Fibroblast of skin of left biceps (primary cell): ENCODE results near the gene MAP2K5.

Experiments
- DNase-seq, 2 experiments: peaks; one replicate each; pipeline ENCODE4 v3.0.0-alpha.2; 2013; ENCODE audit warnings: low read depth in 2 of 2

The MAP2K5 gene

GRCh38 chr15:67521783-67522568 is 20.5 kb upstream of the MAP2K5 start:
- no peak for DNase-seq

GRCh38 chr15:67523330-67523729 is 19.2 kb upstream of the MAP2K5 start:
- DNase-seq, result no peak

- no peak for DNase-seq
Measured at GRCh38 chr15:67524235-67524634, 18.3 kb upstream of the MAP2K5 start.

DNA sequence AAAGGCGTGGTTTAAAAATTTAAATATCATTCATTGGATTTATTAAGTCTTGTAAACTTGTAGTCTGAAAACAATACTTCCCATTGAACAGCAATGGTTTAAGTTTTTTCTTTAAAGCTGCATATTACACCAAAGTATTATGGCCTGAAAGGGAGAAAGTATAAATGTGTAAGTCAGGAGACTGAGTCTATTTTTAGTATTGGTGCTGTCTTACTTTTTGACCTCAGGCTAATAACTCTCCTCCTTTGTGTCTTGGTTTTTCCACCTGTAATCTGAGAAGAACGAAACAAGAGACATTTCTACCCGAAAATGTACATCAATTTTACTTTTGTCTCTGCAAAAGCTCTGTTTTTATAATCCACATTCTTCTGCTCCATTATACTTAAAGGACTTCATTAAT is 14.0 kb upstream of the MAP2K5 start:
- DNase-seq, result no peak

- DNase-seq, result peak in 1 of 2 experiments; percentile 65
Measured at GRCh38 chr15:67531379-67531914, 11.1 kb upstream of the MAP2K5 start.

DNA sequence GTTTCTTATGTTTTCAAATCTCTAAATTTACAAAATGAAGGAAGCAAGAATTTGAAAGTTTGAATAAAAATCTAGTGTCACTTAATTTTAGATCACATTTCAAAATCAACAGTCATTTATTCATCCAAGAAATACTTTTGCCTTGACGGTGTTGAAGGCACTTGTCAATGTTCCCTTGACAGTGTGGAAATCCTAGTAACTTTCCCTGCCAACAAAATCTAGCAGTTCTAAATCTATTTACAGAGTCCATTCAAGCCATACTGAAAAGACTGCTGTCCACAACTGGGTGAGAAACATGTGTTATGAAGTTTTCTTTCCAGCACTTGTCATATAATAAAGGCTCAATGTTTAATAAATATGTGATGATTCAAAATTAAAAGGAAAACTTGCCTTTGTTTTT is 8.6 kb upstream of the MAP2K5 start:
- no peak for DNase-seq

GRCh38 chr15:67534360-67534759 is 8.1 kb upstream of the MAP2K5 start:
- no peak for DNase-seq

DNA sequence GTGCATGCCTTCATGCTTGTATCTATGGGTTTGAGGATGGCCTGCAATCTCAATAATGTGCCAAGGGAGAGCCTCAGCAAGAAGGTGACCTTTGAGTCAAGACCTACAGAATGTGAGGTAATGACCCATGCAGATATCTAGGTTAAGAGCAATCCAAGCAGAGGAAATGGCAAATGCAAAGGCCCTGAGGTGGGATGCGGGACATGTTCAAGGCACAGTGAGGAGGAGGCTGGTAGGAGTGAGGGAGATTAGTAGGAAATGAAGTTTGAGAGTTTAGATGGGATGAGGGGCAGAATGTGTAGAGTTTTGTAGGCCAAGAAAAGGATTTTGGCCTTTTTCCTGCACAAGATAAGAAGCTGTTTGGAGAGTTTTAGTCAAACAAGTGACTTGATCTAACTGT is 4.7 kb upstream of the MAP2K5 start:
- no peak for DNase-seq

- no peak for DNase-seq
Measured at GRCh38 chr15:67543348-67543718, 830 bp downstream of the MAP2K5 start.

DNA sequence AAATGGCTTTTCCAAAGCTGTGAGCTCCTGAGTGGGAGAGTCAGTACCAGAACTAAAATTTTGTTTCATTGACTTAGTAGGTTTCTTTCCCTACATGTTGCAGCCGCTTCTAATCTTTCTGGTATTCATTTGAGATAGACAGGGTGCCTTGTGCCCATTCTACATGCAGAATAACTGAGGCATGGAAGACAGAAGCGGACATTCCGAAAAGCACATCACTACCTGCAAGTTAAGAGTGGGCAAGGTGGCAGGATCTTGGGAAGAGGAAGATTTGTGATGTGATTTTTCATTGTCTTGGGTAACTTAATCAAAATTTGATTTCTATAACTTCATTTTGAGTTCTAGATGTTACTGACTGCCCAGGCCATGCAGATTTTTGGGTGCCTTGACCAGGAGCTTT is 2.0 kb downstream of the MAP2K5 start:
- DNase-seq, result no peak

DNA sequence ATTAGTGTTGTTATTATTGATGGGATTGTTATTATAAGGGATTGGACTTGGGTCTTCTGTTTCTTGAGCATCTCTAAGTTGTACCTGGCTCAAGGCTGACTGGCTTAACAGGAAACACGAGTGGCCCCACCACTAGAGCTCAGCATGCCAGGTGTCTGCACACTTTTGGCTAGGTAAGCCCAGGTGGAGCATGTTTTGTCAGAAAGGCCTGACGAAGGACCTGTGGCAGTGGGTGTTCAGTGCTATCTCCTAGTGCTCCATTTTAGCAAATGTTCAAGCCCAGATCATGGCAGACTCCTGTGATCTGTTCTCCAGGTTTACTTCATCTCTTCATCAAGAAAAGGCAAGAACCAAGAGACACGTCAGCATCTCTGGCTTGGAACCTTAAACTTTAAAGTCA is 3.4 kb downstream of the MAP2K5 start:
- DNase-seq, result no peak

GRCh38 chr15:67547064-67547463 is 4.6 kb downstream of the MAP2K5 start:
- DNase-seq, result no peak

DNA sequence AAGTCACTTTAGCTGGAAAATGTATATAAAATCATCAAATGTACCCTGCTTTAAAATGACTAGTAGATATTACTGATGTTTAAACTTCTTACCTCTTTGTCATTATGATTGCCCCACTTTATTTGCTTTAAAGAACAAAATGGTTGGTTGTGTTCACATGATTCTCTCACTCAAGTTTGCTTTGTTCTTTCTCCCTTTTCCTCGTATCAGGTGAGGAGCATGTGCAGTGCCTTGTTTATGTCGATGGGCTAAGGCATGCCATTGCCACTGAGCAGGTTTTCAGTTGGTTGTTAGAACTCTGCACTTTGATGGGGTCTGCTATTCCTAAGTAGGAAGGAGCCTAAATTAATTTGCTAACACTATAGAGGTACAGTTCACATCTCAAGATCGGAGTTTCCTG is 5.3 kb downstream of the MAP2K5 start:
- no peak for DNase-seq

DNA sequence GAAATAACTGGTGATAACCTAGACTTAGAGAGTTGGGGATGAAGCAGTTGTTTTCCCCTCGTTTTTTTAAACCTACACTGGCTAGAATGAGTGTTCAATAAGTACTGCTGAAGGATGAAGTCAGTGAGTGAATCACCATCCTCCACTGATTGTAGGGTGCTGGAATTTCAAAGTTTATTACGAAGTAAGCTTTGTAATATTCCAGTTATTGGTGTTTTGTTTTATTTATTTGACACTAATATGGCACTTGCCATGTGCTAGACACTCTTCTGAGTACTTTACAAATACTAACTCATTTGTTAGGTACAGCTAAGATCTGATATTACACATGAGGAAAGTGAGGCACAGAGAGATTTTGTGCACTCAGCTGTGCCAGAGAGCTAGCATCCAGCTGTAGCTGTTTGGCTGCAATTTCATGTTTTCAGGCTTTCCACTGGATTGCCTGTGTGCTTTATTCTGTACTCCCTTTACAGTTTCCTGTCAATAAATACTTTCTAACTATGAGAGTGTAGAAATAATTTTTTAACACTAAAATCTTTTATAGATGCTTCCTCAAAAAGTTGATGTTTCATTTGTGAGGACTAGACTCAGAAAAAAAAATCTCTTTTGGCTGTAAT is 5.8 kb downstream of the MAP2K5 start:
- no peak for DNase-seq

- DNase-seq, result no peak
Measured at GRCh38 chr15:67548862-67549651, 6.6 kb downstream of the MAP2K5 start.

- DNase-seq, result peak in 1 of 2 experiments; percentile 14
Measured at GRCh38 chr15:67549736-67550135, 7.2 kb downstream of the MAP2K5 start.

- no peak for DNase-seq
Measured at GRCh38 chr15:67550522-67550921, 8.0 kb downstream of the MAP2K5 start.

DNA sequence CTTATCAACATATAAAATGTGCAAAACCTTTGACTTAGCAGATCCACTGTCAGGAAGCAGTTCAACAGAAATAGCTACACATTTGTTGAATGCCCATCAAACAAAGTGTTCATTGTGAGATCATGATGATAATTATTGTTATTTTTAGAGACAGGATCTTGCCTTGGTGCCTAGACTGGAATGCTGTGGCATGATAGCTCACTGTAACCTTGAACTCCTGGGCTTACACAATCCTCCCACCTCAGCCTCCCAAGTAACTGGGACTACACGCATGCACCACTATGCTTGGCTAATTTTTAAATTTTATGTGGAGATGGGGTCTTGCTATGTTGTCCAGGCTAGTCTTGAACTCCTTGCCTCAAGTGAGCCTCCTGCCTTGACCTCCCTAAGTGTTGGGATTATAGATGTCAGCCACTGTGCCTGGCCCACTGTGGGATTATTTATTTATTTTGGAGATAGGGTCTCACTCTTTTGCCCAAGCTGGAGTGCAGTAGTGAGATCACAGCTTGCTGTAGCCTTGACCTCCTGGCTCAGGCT is 8.8 kb downstream of the MAP2K5 start:
- no peak for DNase-seq

GRCh38 chr15:67554580-67554979 is 12.1 kb downstream of the MAP2K5 start:
- DNase-seq, result no peak

DNA sequence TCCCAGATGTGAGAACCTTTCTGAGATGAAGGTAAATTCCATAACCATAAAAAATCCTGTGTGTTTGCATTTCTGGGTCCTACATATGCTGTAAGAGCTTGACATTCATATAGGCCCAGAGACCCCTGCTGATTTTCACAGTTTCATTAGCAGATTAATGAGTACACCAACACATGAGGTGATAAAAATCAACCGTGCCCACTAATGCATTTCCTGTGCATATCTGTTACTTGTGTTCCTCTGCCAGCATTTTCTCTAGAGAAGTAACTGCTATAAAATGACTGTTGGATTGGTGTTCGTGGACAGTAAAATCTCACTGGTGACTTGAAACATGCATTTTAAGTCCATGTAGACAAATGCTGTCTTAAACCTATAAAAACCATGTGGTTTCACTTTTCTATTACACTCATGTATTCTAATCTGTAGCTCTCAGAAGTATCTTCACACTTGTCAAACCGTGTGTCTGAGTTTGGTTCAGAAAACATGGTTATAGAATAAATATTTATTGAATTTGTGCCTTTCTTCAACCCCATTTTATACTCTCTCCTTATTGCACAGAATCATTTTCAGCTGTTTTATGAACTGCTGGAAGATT is 14.6 kb downstream of the MAP2K5 start:
- no peak for DNase-seq

GRCh38 chr15:67558502-67558901 is 16.0 kb downstream of the MAP2K5 start:
- no peak for DNase-seq

DNA sequence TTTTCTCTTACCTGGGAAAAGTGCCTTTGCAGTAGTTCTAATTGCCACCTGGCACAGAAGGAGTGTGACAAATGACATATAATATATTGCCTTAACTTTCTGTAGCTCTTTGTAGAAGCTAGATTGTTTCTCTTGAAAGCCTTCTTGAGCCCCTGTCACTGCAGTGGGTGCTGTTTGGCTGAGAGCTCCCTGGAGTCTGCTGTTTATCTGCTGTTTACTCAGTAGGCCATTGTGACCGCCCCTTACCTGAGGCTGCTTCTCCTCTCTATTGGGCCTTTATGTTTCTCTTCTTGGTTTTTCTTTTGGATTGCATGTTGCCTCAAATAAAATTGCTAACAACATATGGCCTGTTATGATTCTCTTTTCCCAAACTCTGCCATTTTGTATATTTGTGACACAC is 16.7 kb downstream of the MAP2K5 start:
- no peak for DNase-seq
